ENCODE measurements around the gene RBL1.
A peak's percentile ranks its signal among the peaks of the same experiment; 100 is the strongest.

Gene RBL1

DNA sequence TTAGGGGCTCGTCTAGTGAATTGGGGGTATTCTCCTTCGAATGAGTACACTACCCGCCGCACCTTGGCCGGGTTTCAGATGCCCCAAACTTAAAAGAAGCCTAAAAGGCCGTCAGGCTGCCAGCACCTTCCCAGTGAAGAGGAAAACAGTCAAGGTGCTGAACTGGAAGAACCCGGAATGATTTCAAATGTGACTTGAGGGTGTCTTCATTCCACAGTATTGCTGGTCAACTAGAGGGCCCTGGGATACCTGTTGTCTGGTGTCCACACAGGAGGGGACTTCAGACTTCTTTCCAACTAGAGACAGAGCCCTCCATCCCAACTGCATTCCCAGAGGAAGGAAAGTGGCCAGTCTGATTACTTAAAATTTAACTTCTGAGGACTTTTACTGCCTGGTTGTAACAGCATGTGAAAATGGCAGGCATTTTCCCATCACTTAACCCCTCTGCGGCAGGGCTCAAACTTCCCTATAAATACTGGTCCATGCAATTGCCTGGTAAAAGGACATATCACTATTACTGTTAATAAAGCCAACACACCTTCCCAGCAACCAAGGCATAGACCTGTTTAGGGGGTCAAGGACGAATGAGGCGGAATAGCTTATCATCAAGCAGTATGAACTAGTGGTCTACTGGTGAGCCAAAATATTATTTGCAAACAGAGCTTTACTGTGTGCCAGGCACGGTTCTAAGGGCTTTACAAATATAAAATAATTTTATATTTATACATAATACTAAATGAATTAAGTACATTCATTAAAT lies 143.6 kb downstream of the RBL1 start:
- 37% methylated on average over 10 of the region's 11 CpGs for WGBS, 2 experiments
- H3K27ac ChIP-seq (ENCODE audit: insufficient read depth, low read depth, low read length, poor library complexity, severe bottlenecking) = no peak overlapping the region
- peak overlapping the region; percentile 89 for H3K4me3 ChIP-seq (ENCODE audit: insufficient read depth, low read depth, low read length)

DNA sequence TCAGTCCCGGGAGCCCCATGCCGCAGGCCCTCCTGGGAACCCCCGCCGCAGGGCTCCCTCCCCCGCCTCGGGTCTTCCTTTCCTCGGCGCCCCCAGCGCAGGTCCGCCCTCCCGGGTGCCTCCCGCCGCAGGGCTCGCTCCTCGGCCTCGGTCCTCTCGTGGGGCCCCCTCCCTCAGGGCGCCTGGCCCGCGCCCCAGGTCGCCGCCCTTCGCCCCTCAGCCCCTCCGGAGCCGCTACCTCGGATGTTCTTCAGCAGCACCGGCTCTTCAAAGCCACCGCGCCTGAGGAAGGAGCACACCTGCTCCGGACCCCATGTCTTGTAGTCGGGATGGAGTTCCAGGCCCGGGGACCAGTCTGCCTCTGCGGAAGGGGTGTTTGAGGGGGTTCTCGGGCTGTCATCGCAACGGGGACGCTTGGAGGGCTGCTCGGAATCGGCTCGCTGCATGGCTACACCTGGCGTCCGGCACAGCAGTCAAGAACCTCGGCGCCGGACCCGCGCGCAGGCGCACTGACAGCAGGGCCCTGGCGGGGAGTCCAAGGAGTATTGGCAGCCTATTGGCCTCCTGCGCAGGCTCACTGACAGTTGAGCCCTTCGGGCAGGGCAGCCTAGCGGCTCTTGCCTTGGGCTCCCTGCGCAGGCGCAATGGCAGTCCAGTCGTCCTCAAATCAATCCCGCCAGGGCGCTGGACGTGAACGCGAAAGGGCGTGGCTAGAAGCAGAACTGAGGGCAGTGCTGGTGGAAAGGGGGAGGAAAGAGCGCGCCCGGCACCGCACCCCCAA lies 144.4 kb downstream of the RBL1 start, which contains the start of gene SAMHD1:
TSS of gene SAMHD1 (minus strand) at position 511 of the 781 bp plus-strand sequence. CDS start at position 446, 65 bp downstream.
- peaks cover 21% of the 10 kb centered on the region for H3K27me3 ChIP-seq (ENCODE audit: control insufficient read depth, insufficient read depth, low read length, poor library complexity, severe bottlenecking)
- H3K4me1 ChIP-seq (ENCODE audit: control insufficient read depth, insufficient read depth, low read length) = peaks cover 4% of the 10 kb centered on the region
- H3K4me3 ChIP-seq (ENCODE audit: insufficient read depth, low read depth, low read length) = peak within 1 kb of the TSS; percentile 89
- no peak within 1 kb of the TSS for H3K27ac ChIP-seq (ENCODE audit: insufficient read depth, low read depth, low read length, poor library complexity, severe bottlenecking)
- WGBS, 2 experiments = 0 to 1% methylated on average over 66 of the region's 66 CpGs
- no peaks in the 10 kb centered on the region for H3K9me3 ChIP-seq (ENCODE audit: control insufficient read depth, low read length)
- no peaks in the 10 kb centered on the region for H3K36me3 ChIP-seq (ENCODE audit: control insufficient read depth, insufficient read depth, low read length)

More for the DNA sequence above, 143.6 kb downstream of the RBL1 start:
- H3K36me3 ChIP-seq (ENCODE audit: control insufficient read depth, insufficient read depth, low read length) = no peaks in the 10 kb centered on the region
- peaks cover 21% of the 10 kb centered on the region for H3K27me3 ChIP-seq (ENCODE audit: control insufficient read depth, insufficient read depth, low read length, poor library complexity, severe bottlenecking)
- H3K4me1 ChIP-seq (ENCODE audit: control insufficient read depth, insufficient read depth, low read length) = peaks cover 4% of the 10 kb centered on the region
- no peaks in the 10 kb centered on the region for H3K9me3 ChIP-seq (ENCODE audit: control insufficient read depth, low read length)

DNA sequence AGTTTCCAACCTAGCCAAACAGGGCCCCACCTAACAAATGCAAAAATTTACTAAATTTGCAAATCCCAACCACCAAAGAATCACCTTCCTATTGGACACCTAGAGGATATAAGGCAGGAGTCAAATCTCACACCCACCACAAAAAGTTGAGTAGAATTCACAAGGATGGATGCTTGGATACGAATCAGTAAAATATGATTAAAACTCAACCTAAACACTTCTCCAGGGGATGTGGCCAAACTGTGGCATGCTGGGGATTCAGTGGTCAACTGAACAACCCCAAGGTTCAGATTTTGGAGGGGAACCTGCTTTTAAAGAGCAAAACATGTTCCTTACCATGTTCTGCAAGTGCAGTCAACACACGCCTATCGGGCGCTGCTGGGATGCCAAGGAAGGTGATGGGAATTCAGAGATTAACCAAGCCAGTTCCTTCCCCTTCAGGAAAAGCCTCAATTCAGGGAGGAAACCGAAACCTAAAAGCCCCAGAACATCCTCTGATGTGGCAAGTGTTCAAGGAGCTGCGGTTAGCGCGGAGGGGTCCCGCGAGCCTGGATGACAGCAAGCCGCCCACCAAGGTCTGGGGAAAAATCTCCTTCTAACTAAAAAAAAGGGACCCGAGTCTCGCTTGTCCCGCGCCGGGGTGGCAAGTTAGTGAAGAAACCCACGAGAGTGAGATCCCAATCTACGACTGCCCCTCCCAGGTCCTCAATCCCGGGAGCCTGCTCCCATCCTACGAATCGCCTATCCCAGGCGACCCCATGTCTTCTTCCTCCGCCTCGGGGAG lies 145.2 kb downstream of the RBL1 start:
- 6 to 7% methylated on average over 24 of the region's 24 CpGs for WGBS, 2 experiments
- Histone ChIP-seq H3K36me3 (ENCODE audit: control insufficient read depth, insufficient read depth, low read length) (no peaks in the 10 kb centered on the region), H3K4me3 (ENCODE audit: insufficient read depth, low read depth, low read length) (peak overlapping the region; percentile 89), H3K27me3 (ENCODE audit: control insufficient read depth, insufficient read depth, low read length, poor library complexity, severe bottlenecking) (peaks cover 21% of the 10 kb centered on the region), H3K4me1 (ENCODE audit: control insufficient read depth, insufficient read depth, low read length) (peaks cover 4% of the 10 kb centered on the region), H3K9me3 (ENCODE audit: control insufficient read depth, low read length) (no peaks in the 10 kb centered on the region), H3K27ac (ENCODE audit: insufficient read depth, low read depth, low read length, poor library complexity, severe bottlenecking) (no peak overlapping the region)

Data from ectodermal cell (in vitro differentiated cells).